Measurements from ENCODE around the gene KIF2C. TPM values are rescaled to one million over a fixed set of nuclear protein-coding genes. Genes with fewer than 3 reads are reported as not detected.

KIF2C gene
- total and polyA plus RNA-seq, 2 of the 4 experiments (the other 2 are of a cell fraction) = 31.6 to 45.0 TPM

GRCh38 chr1:44803062-44803311 lies 63.4 kb downstream of the KIF2C start:
- ChIA-PET CTCF (no interaction called here), POLR2A (ENCODE audit: unreplicated experiment) (interaction anchor here (0.7 kb wide), 1 partner anchor 16 kb away, joined by 5 read pairs; no protein-coding TSS in a partner anchor)
- peaks cover 37% of the 10 kb centered on the region for H3K36me3 ChIP-seq (ENCODE audit: control insufficient read depth, insufficient read depth, low read length)
- peak overlapping the region; percentile 22 for H2AK9ac ChIP-seq (replicated peaks; ENCODE audit: low read depth, low read length, poor library complexity)
- H3K4me2 ChIP-seq (ENCODE audit: low read depth, low read length) = no peak overlapping the region
- peaks cover 29% of the 10 kb centered on the region for H4K20me1 ChIP-seq (ENCODE audit: insufficient read depth, low read length)
- WGBS, 2 experiments (ENCODE audit: extremely low coverage in 2 of 2, insufficient read length in 1 of 2) = no CpG with 5 or more reads among the region's 9 CpGs
- H3K18ac ChIP-seq (ENCODE audit: low read depth, low read length) = no peak overlapping the region
- no peaks in the 10 kb centered on the region for H3K9me3 ChIP-seq (ENCODE audit: control insufficient read depth, insufficient read depth, low read length)
- no peak for TF ChIP-seq MAZ (IDR thresholded peaks at IDR 0.05; ENCODE audit: borderline replicate concordance, low read depth, low read length)
- TF ChIP-seq SMC3 (IDR thresholded peaks at IDR 0.05; ENCODE audit: low read depth, low read length) = no peak
- no peak for TF ChIP-seq ELK1 (IDR thresholded peaks at IDR 0.05; ENCODE audit: borderline replicate concordance, low read depth, low read length)
- TF ChIP-seq MXI1 (IDR thresholded peaks at IDR 0.05; ENCODE audit: borderline replicate concordance, low read depth, low read length) = no peak
- TF ChIP-seq FOS (IDR thresholded peaks at IDR 0.05; ENCODE audit: low read depth, low read length) = no peak
- TF ChIP-seq POLR2A (IDR thresholded peaks at IDR 0.05; ENCODE audit: low read depth, low read length) = no peak
- no peak for TF ChIP-seq CHD1 (IDR thresholded peaks at IDR 0.05; ENCODE audit: low read depth, low read length)
- no peak for TF ChIP-seq RFX5 (IDR thresholded peaks at IDR 0.05; ENCODE audit: low read depth, low read length)
- TF ChIP-seq MAFK (IDR thresholded peaks at IDR 0.05; ENCODE audit: low read depth, low read length) = no peak
- no peak for TF ChIP-seq CEBPB (IDR thresholded peaks at IDR 0.05; ENCODE audit: low read depth, low read length)
- TF ChIP-seq NFE2L2 (IDR thresholded peaks at IDR 0.05; ENCODE audit: low read depth, low read length) = no peak
- TF ChIP-seq BHLHE40 (IDR thresholded peaks at IDR 0.05; ENCODE audit: low read depth, low read length) = no peak
- TF ChIP-seq CTCF (conservative IDR thresholded peaks at IDR 0.05; ENCODE audit: low read depth, low read length) = no peak
- no peak for TF ChIP-seq USF2 (IDR thresholded peaks at IDR 0.05; ENCODE audit: low read depth, low read length)
- no peak for TF ChIP-seq RAD21 (IDR thresholded peaks at IDR 0.05; ENCODE audit: low read length)
- no peak overlapping the region for H3K4me3 ChIP-seq (ENCODE audit: insufficient read depth, low read depth, low read length)
- in situ Hi-C loops (cut with MboI; ENCODE audit: low sequenced_read_pairs) (no loop called here), dilution Hi-C loops (cut with HindIII; ENCODE audit: low sequenced_read_pairs, unreplicated experiment) (no loop called here), intact Hi-C loops (cut with micrococcal nuclease) (loop anchor here (10.0 kb wide), 1 partner anchor 502 kb away; no protein-coding TSS in a partner anchor)
- H2AFZ ChIP-seq (replicated peaks; ENCODE audit: low read length, poor library complexity) = no peak overlapping the region
- H2BK20ac ChIP-seq (ENCODE audit: low read depth, low read length) = no peak overlapping the region
- H3K9me1 ChIP-seq (ENCODE audit: insufficient read depth, low read length) = peaks cover 12% of the 10 kb centered on the region
- H3K23ac ChIP-seq (ENCODE audit: low read depth, low read length) = peak overlapping the region; percentile 56
- peaks cover 14 to 42% of the 10 kb centered on the region in 2 experiments; a peak in 3 of 4 replicates for H3K79me1 ChIP-seq (ENCODE audit: low read depth in 1 of 2, low read length in 2 of 2)
- H3K4ac ChIP-seq (ENCODE audit: low read depth, low read length) = peak overlapping the region; percentile 95; the same call in 1 of the 2 replicates
- H2BK5ac ChIP-seq (ENCODE audit: low read depth, low read length, poor library complexity, severe bottlenecking) = no peak overlapping the region
- no peak overlapping the region for H4K91ac ChIP-seq (ENCODE audit: insufficient read depth, low read depth, low read length)
- H2AK5ac ChIP-seq (ENCODE audit: low read depth, low read length) = no peak overlapping the region
- no peak overlapping the region for H4K5ac ChIP-seq (ENCODE audit: low read depth, low read length)
- no peak overlapping the region for H2BK15ac ChIP-seq (ENCODE audit: low read depth, low read length)
- H3K27me3 ChIP-seq (ENCODE audit: control insufficient read depth, insufficient read depth, low read length) = no peaks in the 10 kb centered on the region
- BruUV-seq (replicated peaks) = no TSS peak
- H3K27ac ChIP-seq (ENCODE audit: insufficient read depth, low read length) = no peak overlapping the region
- ATAC-seq (ENCODE audit: low read depth) = no peak
- no peak overlapping the region for H3K9ac ChIP-seq (ENCODE audit: low read depth, low read length)
- no peak overlapping the region for H3K56ac ChIP-seq (ENCODE audit: extremely low read depth, insufficient read depth, low read length)
- no peak overlapping the region for H2BK120ac ChIP-seq (ENCODE audit: low read depth, low read length)
- H3K14ac ChIP-seq (replicated peaks; ENCODE audit: low read depth, low read length) = no peak overlapping the region
- H3K4me1 ChIP-seq (ENCODE audit: control insufficient read depth, insufficient read depth, low read length) = peaks cover 23% of the 10 kb centered on the region
- no peak for DNase-seq
- no peak overlapping the region for H4K8ac ChIP-seq (ENCODE audit: low read depth in 2 of 2, low read length in 2 of 2)

All from IMR-90 (cell line).